ENCODE data around the gene EZR. TPM values are rescaled to one million over a fixed set of nuclear protein-coding genes. Genes with fewer than 3 reads are reported as not detected.

Gene EZR
- total RNA-seq, result 100 to 1,000 TPM; 201 to 210 TPM

DNA sequence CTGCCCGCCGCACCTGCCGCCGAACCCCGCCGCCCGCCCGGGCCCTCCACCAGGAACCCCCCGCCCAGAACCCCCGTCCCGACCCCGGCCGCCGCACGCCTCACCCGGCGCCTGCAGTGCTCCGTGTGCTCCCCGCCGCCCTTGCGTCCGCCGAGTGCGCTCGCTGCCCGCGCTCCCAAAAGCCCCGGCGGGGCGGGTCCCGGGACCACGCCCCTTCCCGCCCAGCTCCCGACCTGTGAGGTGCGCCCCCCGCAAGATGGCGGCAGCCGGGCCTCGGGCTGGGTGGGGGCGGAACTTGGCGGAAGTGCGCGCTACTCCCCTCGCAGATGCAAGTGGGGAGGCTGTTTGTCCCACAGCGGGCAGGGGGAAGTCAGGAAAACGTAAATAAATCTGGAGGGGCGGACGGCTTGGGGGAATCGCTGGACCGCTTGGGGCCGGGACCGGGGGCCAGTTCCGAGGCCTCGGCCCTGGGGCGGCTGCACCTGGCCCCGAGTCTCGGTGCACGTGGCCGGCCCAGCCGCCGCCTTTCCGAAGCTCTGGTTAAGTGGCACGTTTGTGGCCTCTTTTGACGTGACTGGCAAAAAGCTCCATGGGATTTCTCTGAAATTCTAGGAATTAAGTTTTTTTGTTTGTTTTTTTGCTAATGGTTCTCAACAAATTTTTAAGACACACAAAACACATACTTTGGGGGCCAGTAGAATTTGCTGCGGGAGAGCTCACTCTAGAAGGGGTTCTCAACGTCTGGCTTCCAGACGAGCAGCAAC is at the start of gene EZR:
Gene EZR, minus strand, starts transcription at position 156 of the 764 bp plus-strand sequence. CDS start 1,275 bp downstream, outside the sequence.
- peaks cover 5% of the 10 kb centered on the region for H3K9me3 Mint-ChIP-seq
- no peaks in the 10 kb centered on the region for H3K27me3 Mint-ChIP-seq
- peaks cover 42% of the 10 kb centered on the region for H3K4me1 Mint-ChIP-seq
- CTCF ChIA-PET, result interaction anchor here (0.7 to 2.7 kb wide), 6 partner anchors 10 to 416 kb away, joined by 3 to 10 read pairs (median 4); no protein-coding TSS in a partner anchor
- POLR2A ChIA-PET, result interaction anchor here (0.8 to 1.6 kb wide), 3 partner anchors 30 to 50 kb away, joined by 3 to 7 read pairs (median 3); no protein-coding TSS in a partner anchor
- H3K4me3 Mint-ChIP-seq, result peak within 1 kb of the TSS; percentile 100
- DNase-seq, result peak; percentile 81
- H3K27ac Mint-ChIP-seq, result peak within 1 kb of the TSS; percentile 98
- H3K36me3 Mint-ChIP-seq (ENCODE audit: low read depth), result peaks cover 40% of the 10 kb centered on the region

DNA sequence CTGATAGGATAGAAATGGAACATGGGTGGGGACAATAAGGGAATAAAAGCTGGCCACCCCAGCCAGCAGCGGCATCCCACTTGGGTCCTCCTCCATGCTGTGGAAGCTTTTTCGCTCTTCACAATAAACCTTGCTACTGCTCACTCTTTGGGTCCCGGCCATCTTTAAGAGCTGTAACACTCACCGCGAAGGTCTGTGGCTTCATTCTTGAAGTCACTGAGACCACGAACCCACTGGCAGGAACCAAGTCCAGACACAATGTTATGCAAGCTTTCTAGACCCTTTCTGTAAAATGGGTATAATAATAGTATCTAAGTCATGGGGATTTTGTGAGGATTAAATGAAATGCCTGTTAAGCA is 48.9 kb upstream of the EZR start:
- ChIA-PET CTCF (interaction anchor here (5.5 kb wide), 1 partner anchor 14 kb away, joined by 48 read pairs; no protein-coding TSS in a partner anchor), POLR2A (interaction anchor here (2.7 kb wide), 1 partner anchor 14 kb away, joined by 10 read pairs; no protein-coding TSS in a partner anchor)
- Mint-ChIP-seq H3K4me1 (peaks cover 39% of the 10 kb centered on the region), H3K9me3 (no peaks in the 10 kb centered on the region), H3K27ac (peak overlapping the region; percentile 99), H3K4me3 (no peak overlapping the region), H3K27me3 (peaks cover 16% of the 10 kb centered on the region), H3K36me3 (ENCODE audit: low read depth) (peaks cover 5% of the 10 kb centered on the region)
- DNase-seq, result no peak

DNA sequence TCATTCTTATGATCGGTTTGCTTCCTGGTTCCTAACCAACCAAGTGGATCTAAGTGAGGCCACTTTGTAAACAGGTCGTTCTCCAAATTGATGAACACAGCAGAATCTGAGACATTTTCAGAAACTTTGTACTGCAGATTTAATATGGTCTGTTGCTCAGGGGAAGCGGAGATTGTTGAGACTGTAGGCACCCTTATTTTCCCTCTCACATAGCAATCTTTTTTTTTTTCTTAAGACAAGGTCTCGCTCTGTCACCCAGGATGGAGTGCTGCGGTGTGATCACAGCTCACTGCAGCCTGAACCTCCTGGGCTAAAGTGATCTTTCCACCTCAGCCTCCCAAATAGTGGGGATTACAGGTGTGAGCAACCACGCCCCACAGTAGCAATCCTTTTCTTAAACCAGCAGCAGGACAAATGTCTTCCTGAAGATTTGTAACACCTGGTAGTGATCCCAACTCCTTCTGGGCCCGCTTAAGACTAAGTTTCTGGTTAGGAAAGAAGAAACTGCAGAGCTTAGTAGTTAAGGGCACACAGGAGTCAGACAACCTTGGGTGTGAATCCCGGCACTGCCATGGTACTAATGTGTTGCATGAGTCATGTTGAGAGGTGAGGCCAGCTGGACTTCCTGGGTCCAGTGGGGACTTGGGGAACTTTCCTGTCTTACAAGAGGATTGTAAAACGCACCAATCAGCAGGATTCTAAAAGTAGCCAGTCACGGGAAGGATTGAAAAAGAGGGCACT is 48.4 kb upstream of the EZR start:
- POLR2A ChIA-PET, result no interaction called here
- DNase-seq, result no peak
- Mint-ChIP-seq H3K4me3 (no peak overlapping the region), H3K36me3 (ENCODE audit: low read depth) (peaks cover 5% of the 10 kb centered on the region), H3K27me3 (peaks cover 16% of the 10 kb centered on the region), H3K4me1 (peaks cover 39% of the 10 kb centered on the region), H3K9me3 (no peaks in the 10 kb centered on the region), H3K27ac (peak overlapping the region; percentile 99)
- CTCF ChIA-PET, result interaction anchor here (1.0 to 5.5 kb wide), 2 partner anchors 14 to 49 kb away, joined by 3 to 48 read pairs; no protein-coding TSS in a partner anchor

DNA sequence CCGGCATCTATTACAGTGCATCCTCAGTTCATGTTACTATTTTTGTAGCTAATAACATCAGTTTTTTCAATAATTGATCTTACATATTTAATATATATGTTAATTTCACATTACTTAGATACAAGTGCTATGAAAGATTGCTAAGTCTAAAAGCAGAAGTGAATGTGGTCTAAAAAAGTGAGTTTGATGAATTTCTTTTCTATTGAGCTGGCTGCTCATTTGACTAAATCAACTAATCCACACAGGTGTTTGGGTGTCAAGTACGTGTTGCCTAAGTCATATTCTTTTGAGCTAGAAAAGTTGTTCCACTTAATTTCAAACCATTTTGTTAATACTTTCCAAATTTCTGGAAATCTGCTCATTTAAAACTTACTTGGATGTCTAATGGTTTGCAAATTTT is 46.6 kb upstream of the EZR start:
- no peak for DNase-seq
- Mint-ChIP-seq H3K4me3 (no peak overlapping the region), H3K36me3 (ENCODE audit: low read depth) (peaks cover 5% of the 10 kb centered on the region), H3K9me3 (no peaks in the 10 kb centered on the region), H3K27me3 (peaks cover 16% of the 10 kb centered on the region), H3K4me1 (peaks cover 34% of the 10 kb centered on the region), H3K27ac (no peak overlapping the region)
- ChIA-PET POLR2A (no interaction called here), CTCF (interaction anchor here (5.5 kb wide), 1 partner anchor 12 kb away, joined by 48 read pairs; no protein-coding TSS in a partner anchor)

DNA sequence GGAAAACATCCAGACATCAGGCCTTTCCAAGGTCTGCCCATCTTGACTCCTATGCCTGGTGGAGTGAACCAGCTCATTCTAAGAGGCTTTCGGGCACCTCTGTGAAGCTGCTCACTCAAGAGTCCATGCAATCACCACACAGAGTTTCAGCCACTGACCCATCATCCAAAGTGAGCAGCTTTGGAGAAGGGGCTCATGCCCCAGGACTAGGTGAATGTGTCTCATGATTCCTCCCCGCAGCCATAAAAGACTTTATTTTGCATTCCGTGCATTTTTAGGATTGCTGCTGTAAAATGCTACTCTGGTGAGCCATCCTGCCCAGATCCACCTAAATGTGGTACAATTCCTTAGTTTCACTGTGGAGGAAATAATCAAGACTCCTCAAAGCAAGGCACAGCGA is 44.5 kb upstream of the EZR start:
- Mint-ChIP-seq H3K27ac (no peak overlapping the region), H3K4me3 (no peak overlapping the region), H3K36me3 (ENCODE audit: low read depth) (peaks cover 2% of the 10 kb centered on the region), H3K4me1 (peaks cover 14% of the 10 kb centered on the region), H3K27me3 (peaks cover 16% of the 10 kb centered on the region), H3K9me3 (no peaks in the 10 kb centered on the region)
- POLR2A ChIA-PET, result interaction anchor here (0.6 kb wide), 1 partner anchor 74 kb away, joined by 3 read pairs; no protein-coding TSS in a partner anchor
- CTCF ChIA-PET, result no interaction called here
- DNase-seq, result no peak

DNA sequence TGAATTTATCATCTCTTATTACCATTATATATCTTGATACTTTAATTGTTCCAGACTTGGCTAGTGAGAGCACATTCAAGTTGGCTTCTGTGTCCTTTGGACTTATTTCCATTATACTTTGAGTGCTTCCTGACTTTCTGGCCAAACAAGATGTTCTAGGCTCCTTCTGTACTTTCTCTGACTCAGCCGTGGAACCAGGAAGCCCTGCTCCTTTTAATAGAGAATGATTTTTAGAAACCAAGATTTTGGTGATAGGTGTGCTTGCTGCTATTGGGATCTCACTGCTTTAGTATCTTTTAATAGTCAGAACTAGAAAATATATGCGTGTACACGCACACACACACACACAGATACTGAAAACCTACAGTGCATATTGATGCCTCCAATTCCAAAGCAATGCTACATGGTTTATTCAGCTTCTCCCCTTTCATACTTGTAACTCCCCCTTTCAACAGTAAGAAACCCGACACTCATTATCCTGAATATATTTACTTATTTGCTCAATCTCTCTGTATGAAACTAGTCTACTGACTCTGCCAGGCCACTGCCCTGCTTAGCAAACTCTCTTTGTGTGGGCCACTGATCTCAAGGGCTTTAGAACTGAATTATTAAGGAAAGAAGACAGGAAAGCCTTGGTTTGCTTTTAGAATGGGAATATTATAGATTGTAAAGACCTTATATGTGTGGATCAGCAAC is 42.7 kb upstream of the EZR start:
- ChIA-PET CTCF (no interaction called here), POLR2A (no interaction called here)
- Mint-ChIP-seq H3K9me3 (no peaks in the 10 kb centered on the region), H3K36me3 (ENCODE audit: low read depth) (no peaks in the 10 kb centered on the region), H3K4me1 (peaks cover 3% of the 10 kb centered on the region), H3K27ac (no peak overlapping the region), H3K4me3 (no peak overlapping the region), H3K27me3 (peaks cover 13% of the 10 kb centered on the region)
- no peak for DNase-seq

DNA sequence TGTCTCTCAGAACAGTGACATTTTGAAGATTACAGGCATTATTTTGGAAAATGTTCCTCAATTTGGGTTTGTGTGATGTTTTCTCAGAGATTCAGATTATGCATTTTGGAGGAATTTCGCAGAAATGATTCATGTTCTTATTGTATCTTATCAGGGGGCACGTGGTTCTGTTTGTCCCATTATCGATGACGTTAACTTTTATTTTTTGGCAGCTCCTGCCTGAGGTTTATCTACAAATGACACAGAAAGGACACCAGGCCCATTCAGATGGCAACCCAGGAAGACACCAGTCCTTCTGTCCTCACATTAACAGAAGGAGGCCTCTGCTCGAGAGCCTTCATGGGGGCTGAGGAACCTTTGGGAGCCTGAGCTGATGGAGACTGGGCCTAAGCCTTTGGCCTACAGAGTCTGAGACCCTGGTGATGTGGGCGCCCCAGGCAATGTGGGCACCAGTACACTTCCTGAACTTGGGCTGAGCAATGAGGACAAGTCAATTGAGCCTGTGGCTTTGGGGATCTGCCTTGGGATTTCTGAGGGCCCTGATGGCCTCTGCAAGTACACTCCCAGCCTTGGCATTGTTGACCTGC is 41.2 kb upstream of the EZR start:
- H3K36me3 Mint-ChIP-seq (ENCODE audit: low read depth), result no peaks in the 10 kb centered on the region
- no peak overlapping the region for H3K4me3 Mint-ChIP-seq
- POLR2A ChIA-PET, result no interaction called here

DNA sequence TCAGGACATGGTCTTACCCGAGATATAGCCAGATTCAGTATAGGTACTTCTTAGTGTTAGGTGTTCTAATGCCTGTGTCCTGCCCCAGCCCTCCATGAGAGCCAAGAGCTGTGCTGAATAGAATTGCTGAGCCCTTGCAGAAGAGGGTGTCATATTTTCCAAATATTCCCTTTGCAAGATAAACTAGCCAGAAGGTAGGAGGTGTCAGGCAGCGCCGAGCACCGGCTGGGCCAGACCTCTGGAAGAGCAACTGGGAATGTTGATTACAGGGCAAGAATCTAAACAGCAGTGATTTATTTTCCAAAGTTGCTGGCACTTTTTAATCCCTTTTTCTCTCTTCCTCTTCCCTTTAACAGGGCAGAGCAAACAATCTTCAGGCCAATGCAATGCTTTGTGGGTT is 37.1 kb upstream of the EZR start:
- Mint-ChIP-seq H3K27ac (peak overlapping the region; percentile 61), H3K27me3 (no peaks in the 10 kb centered on the region), H3K4me1 (peaks cover 14% of the 10 kb centered on the region), H3K4me3 (no peak overlapping the region), H3K9me3 (no peaks in the 10 kb centered on the region), H3K36me3 (ENCODE audit: low read depth) (no peaks in the 10 kb centered on the region)
- no peak for DNase-seq
- ChIA-PET POLR2A (no interaction called here), CTCF (interaction anchor here (1.5 kb wide), 1 partner anchor 13 kb away, joined by 4 read pairs; no protein-coding TSS in a partner anchor)

More for the DNA sequence above, 41.2 kb upstream of the EZR start:
- peaks cover 14% of the 10 kb centered on the region for H3K4me1 Mint-ChIP-seq
- no peaks in the 10 kb centered on the region for H3K9me3 Mint-ChIP-seq
- no peak for DNase-seq
- CTCF ChIA-PET, result no interaction called here
- no peak overlapping the region for H3K27ac Mint-ChIP-seq
- peaks cover 12% of the 10 kb centered on the region for H3K27me3 Mint-ChIP-seq

DNA sequence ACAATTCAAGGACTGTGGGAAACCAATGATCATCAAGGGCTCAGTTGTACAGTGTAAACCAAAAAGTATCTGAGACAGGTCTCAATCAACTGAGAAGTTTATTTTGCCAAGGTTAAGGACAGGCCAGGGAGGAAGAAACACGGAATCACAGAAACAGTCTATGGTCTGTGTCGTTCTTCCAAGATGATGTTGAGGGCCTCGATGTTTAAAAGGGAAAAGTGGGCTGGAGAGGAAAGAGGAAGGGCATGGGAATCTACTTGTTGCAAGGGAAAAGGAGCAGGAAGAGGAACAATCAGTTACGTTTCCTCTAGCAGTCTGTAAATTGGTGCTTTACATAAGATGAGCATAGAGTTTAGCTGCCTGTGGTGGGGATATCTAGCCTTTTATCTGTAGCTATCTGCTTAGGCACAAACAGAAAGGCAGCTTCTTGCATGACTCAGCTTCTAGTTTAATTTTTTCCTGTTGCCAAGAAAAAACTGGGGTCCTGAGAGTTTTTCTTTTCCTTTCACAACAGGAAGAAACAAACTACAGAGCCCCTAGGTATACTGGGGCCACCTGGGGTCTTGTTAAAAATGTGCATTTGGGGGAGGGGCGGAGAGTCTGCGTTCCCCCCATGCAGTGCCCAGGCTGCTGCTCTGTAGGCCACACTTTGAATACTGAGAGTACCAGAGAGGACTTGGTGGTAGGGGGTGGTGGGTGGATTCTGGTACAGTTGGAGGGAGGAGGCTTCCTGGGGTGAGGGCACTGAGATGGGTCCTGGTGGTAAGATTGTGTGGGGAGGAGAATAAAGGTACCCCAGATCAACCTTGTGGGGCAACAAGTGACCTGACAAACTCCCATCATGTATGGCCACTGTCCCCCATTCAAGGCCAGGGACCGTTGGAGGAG is 35.3 kb upstream of the EZR start:
- H3K4me3 Mint-ChIP-seq, result no peak overlapping the region

DNA sequence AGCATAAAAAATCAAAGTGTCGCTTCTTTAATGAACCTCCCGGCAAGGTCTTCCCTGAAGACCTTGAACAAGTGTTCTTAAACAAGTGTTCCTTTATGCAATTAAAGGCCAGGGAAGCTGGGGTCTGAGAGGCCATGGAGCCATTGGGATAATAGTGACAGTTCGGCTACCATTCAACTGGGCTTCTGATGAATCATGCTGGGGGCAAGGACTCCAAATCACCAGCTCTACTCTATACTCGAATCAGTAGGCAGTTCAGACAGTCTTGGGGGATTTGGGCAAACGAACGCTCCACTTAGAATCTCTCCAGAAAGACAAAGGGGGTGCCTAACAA is 34.7 kb upstream of the EZR start:
- no peak for DNase-seq
- ChIA-PET POLR2A (interaction anchor here (1.0 to 2.6 kb wide), 3 partner anchors 15 to 35 kb away, joined by 3 to 10 read pairs (median 3); partner anchors contain the start of gene EZR), CTCF (interaction anchor here (0.5 to 4.5 kb wide), 7 partner anchors 10 to 131 kb away, joined by 3 to 48 read pairs (median 3); no protein-coding TSS in a partner anchor)
- no peak overlapping the region for H3K27ac Mint-ChIP-seq
- H3K4me1 Mint-ChIP-seq, result peaks cover 32% of the 10 kb centered on the region
- H3K4me3 Mint-ChIP-seq, result no peak overlapping the region
- no peaks in the 10 kb centered on the region for H3K9me3 Mint-ChIP-seq
- peaks cover 2% of the 10 kb centered on the region for H3K36me3 Mint-ChIP-seq (ENCODE audit: low read depth)
- H3K27me3 Mint-ChIP-seq, result no peaks in the 10 kb centered on the region

More for the DNA sequence above, 35.3 kb upstream of the EZR start:
- ChIA-PET POLR2A (interaction anchor here (1.0 to 2.6 kb wide), 3 partner anchors 15 to 36 kb away, joined by 3 to 10 read pairs (median 3); partner anchors contain the start of gene EZR), CTCF (interaction anchor here (0.6 to 4.5 kb wide), 8 partner anchors 8 to 249 kb away, joined by 3 to 48 read pairs (median 3); no protein-coding TSS in a partner anchor)
- DNase-seq, result peak; percentile 49
- Mint-ChIP-seq H3K27me3 (no peaks in the 10 kb centered on the region), H3K9me3 (no peaks in the 10 kb centered on the region), H3K27ac (no peak overlapping the region), H3K4me1 (peaks cover 27% of the 10 kb centered on the region), H3K36me3 (ENCODE audit: low read depth) (peaks cover 2% of the 10 kb centered on the region)

DNA sequence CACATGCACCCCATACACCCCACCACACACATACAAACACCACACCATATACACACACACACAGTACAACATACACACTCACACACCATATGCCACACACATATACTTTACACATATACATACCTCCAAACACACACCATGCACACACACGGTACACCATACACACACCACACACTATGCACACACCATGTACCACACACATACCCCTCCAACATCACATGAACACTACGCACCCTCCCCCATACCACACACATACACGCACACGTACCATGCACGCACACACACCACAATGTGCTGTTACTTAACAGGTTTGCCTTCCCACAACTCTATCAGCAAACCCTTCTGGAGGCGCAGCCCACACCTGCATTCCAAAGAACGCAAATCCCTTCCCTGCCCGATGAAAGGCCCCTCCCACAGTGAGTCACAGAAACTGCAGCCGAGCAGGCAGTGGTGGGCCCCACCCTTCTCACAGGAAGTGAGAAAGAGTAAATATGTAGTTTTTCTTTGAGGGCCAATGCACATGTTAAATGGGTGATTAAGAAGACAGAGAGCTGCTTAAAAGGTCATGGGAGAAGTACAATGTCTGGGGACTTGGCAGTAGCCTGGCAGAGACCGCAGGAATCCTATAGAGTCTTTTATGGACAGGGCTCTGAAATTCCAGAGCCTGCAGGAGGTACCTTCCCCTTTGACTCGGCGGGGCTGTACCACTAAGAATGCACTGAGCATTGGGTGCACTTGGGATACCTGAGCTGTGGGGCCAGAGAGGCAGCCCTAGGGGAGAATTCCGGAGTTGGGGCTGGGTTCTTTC is 34.1 kb upstream of the EZR start:
- Mint-ChIP-seq H3K36me3 (ENCODE audit: low read depth) (peaks cover 2% of the 10 kb centered on the region), H3K4me1 (peaks cover 33% of the 10 kb centered on the region), H3K27ac (no peak overlapping the region), H3K27me3 (no peaks in the 10 kb centered on the region), H3K4me3 (no peak overlapping the region), H3K9me3 (no peaks in the 10 kb centered on the region)
- ChIA-PET POLR2A (interaction anchor here (2.6 kb wide), 1 partner anchor 16 kb away, joined by 10 read pairs; no protein-coding TSS in a partner anchor), CTCF (interaction anchor here (0.5 to 4.5 kb wide), 7 partner anchors 10 to 130 kb away, joined by 3 to 48 read pairs (median 3); partner anchors contain the start of gene EZR)
- peak; percentile 93 for DNase-seq
